Renal pelvis (tissue), 4 donors: ENCODE results near the gene ZNF668. TPM values are rescaled to one million over a fixed set of nuclear protein-coding genes. Genes with fewer than 3 reads are reported as not detected.
"Not testable (repeated sequence)": the region's sequence is repeated elsewhere in the genome, so short reads cannot be mapped to it uniquely, and the experiment has no call there.

Source experiments
- DNase-seq: peaks from one replicate; pipeline ENCODE4 v3.0.0-alpha.2; 2013
- polyA plus RNA-seq, 3 donors: library from polyadenylated mRNA; unstranded; fragments of 120-200 nt; gene quantifications; one replicate each; pipeline ENCODE4 v1.2.1, GENCODE V29; 2013; ENCODE audit not compliant: insufficient read length in 3 of 3

ZNF668 gene
- polyA plus RNA-seq, 3 donors = 5.7 to 7.6 (median 6.4) TPM

- DNase-seq = no peak
Observed at GRCh38 chr16:31016018-31016417, 58.0 kb downstream of the ZNF668 start.

- not testable (repeated sequence) for DNase-seq
Observed at GRCh38 chr16:31013292-31013691, 60.7 kb downstream of the ZNF668 start.

DNA sequence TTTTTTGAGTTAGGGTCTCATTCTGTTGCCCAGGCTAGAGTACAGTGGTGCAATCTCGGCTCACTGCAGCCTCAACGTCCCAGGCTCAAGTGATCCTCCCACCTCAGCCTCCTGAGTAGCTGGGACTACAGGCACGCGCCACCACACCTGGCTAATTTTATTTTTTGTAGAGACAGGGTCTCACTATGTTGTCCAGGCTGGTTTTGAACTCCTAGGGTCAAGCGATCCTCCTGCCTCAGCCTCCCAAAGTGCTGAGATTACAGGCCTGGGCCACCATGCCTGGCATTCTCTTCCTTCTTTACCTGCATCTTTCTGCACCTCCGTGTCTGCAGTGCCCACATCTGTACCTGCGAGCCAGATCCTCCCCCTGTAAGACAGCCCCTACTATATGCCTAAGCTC is 62.2 kb downstream of the ZNF668 start:
- DNase-seq = not testable (repeated sequence)

Other genes starting within 250 kb of the ZNF668 start
- 10 to 100 TPM; 43.7 to 52.6 (median 44.6) TPM for gene BCL7C, start 180.2 kb downstream of the ZNF668 start, polyA plus RNA-seq
- 1 to 10 TPM; 7.5 to 8.4 (median 7.7) TPM for gene CTF1, start 177.6 kb downstream of the ZNF668 start, polyA plus RNA-seq
- 10 to 100 TPM; 32.2 to 35.4 (median 34.8) TPM for gene FBXL19, start 150.7 kb downstream of the ZNF668 start, polyA plus RNA-seq
- gene ORAI3, start 125.2 kb downstream of the ZNF668 start, polyA plus RNA-seq = 10 to 100 TPM; 21.7 to 23.4 (median 23.3) TPM
- gene SETD1A, start 116.5 kb downstream of the ZNF668 start, polyA plus RNA-seq = 10 to 100 TPM; 18.7 to 22.6 (median 20.2) TPM
- 10 to 100 TPM in 2 of 3 donors, 1 to 10 TPM in 1; 8.1 to 10.9 (median 10.8) TPM for gene HSD3B7, start 89.0 kb downstream of the ZNF668 start, polyA plus RNA-seq
- gene STX1B, start 63.6 kb downstream of the ZNF668 start, polyA plus RNA-seq = 1 to 10 TPM; 1.2 to 2.2 (median 1.7) TPM
- 10 to 100 TPM; 38.4 to 47.3 (median 45.4) TPM for gene STX4, start 40.7 kb downstream of the ZNF668 start, polyA plus RNA-seq
- 10 to 100 TPM; 13.2 to 19.0 (median 14.5) TPM for gene ZNF646, start 182 bp upstream of the ZNF668 start, polyA plus RNA-seq
- 1 to 10 TPM; 1.0 to 2.0 (median 1.3) TPM for gene PRSS53, start 14.7 kb upstream of the ZNF668 start, polyA plus RNA-seq
- 10 to 100 TPM; 64.6 to 86.1 (median 72.4) TPM for gene VKORC1, start 20.6 kb upstream of the ZNF668 start, polyA plus RNA-seq
- 10 to 100 TPM; 40.4 to 47.7 (median 41.6) TPM for gene BCKDK, start 34.1 kb upstream of the ZNF668 start, polyA plus RNA-seq
- 10 to 100 TPM; 66.4 to 80.5 (median 75.9) TPM for gene KAT8, start 43.4 kb upstream of the ZNF668 start, polyA plus RNA-seq
- 10 to 100 TPM; 74.4 to 91.2 (median 75.3) TPM for gene PRSS8, start 61.5 kb upstream of the ZNF668 start, polyA plus RNA-seq
- gene PRSS36, start 75.8 kb upstream of the ZNF668 start, polyA plus RNA-seq = 1 to 10 TPM; 1.4 to 2.0 (median 1.7) TPM
- 100 to 1,000 TPM; 689 to 914 (median 729) TPM for gene FUS, start 105.9 kb upstream of the ZNF668 start, polyA plus RNA-seq
- 10 to 100 TPM; 10.3 to 13.1 (median 12.4) TPM for gene PYCARD, start 128.5 kb upstream of the ZNF668 start, polyA plus RNA-seq
- gene TRIM72, start 139.9 kb upstream of the ZNF668 start, polyA plus RNA-seq = under 1 TPM; 0.07 to 0.28 (median 0.18) TPM
- gene PYDC1, start 142.9 kb upstream of the ZNF668 start, polyA plus RNA-seq = not detected
- 1 to 10 TPM; 1.7 to 2.6 (median 2.2) TPM for gene ITGAM, start 185.7 kb upstream of the ZNF668 start, polyA plus RNA-seq